ENCODE results near the gene EHD1. TPM values are rescaled to one million over a fixed set of nuclear protein-coding genes. Genes with fewer than 3 reads are reported as not detected.

EHD1 gene
- total RNA-seq, 2 experiments from 2014 or later, result 101 to 153 TPM

DNA sequence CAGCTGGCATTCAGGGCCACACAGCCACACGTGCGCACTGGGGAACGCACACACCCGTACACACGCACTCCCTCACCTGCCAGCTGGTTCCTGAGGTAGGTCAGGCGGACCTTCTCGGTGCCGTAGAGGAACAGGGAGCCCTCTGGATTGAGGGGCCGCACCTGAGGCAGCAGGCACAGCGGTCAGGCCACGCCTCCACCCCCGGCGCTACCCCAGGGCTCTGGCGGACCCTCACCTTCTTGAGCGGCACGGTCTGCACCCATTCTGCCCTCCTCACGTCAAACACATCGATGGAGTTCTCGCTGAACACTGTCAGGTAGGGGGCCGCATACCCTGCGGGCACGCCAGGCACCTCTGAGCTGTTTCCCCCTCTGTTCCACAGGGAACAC, 51.0 kb downstream of the EHD1 start:
- Histone ChIP-seq H3K36me3 (ENCODE audit: insufficient read depth, low read length) (no peaks in the 10 kb centered on the region), H3K4me3 (ENCODE audit: low read depth, low read length, poor library complexity, severe bottlenecking) (no peak overlapping the region), H3K27ac (ENCODE audit: low read depth, low read length, poor library complexity, severe bottlenecking) (no peak overlapping the region), H4K20me1 (ENCODE audit: insufficient read depth, low read length) (no peaks in the 10 kb centered on the region), H2AFZ (ENCODE audit: low read length) (no peak overlapping the region), H3K4me1 (ENCODE audit: insufficient read depth, low read length, poor library complexity, severe bottlenecking) (peaks cover 4% of the 10 kb centered on the region), H3K79me2 (ENCODE audit: insufficient read depth, low read depth, low read length) (no peaks in the 10 kb centered on the region), H3K9me2 (ENCODE audit: insufficient read depth, low read length) (no peaks in the 10 kb centered on the region), H3K9me3 (ENCODE audit: low read length) (no peaks in the 10 kb centered on the region), H3K4me2 (ENCODE audit: low read length) (no peak overlapping the region)
- ChIA-PET POLR2A (no interaction called here), CTCF (ENCODE audit: unreplicated experiment) (interaction anchor here (0.6 kb wide), 1 partner anchor 100 kb away, joined by 5 read pairs; no protein-coding TSS in a partner anchor)
- TF ChIP-seq, protein P1, sequence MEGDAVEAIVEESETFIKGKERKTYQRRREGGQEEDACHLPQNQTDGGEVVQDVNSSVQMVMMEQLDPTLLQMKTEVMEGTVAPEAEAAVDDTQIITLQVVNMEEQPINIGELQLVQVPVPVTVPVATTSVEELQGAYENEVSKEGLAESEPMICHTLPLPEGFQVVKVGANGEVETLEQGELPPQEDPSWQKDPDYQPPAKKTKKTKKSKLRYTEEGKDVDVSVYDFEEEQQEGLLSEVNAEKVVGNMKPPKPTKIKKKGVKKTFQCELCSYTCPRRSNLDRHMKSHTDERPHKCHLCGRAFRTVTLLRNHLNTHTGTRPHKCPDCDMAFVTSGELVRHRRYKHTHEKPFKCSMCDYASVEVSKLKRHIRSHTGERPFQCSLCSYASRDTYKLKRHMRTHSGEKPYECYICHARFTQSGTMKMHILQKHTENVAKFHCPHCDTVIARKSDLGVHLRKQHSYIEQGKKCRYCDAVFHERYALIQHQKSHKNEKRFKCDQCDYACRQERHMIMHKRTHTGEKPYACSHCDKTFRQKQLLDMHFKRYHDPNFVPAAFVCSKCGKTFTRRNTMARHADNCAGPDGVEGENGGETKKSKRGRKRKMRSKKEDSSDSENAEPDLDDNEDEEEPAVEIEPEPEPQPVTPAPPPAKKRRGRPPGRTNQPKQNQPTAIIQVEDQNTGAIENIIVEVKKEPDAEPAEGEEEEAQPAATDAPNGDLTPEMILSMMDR (conservative IDR thresholded peaks at IDR 0.05; ENCODE audit: low read length), result no peak
- no peak for TF ChIP-seq EZH2phosphoT487 (IDR thresholded peaks at IDR 0.05; ENCODE audit: borderline replicate concordance, low read depth, low read length)
- DNase-seq (ENCODE audit: low spot score), result no peak
- no TSS peak for BruUV-seq (replicated peaks)
- intact Hi-C loops (cut with micrococcal nuclease; ENCODE audit: unreplicated experiment), result no loop called here

DNA sequence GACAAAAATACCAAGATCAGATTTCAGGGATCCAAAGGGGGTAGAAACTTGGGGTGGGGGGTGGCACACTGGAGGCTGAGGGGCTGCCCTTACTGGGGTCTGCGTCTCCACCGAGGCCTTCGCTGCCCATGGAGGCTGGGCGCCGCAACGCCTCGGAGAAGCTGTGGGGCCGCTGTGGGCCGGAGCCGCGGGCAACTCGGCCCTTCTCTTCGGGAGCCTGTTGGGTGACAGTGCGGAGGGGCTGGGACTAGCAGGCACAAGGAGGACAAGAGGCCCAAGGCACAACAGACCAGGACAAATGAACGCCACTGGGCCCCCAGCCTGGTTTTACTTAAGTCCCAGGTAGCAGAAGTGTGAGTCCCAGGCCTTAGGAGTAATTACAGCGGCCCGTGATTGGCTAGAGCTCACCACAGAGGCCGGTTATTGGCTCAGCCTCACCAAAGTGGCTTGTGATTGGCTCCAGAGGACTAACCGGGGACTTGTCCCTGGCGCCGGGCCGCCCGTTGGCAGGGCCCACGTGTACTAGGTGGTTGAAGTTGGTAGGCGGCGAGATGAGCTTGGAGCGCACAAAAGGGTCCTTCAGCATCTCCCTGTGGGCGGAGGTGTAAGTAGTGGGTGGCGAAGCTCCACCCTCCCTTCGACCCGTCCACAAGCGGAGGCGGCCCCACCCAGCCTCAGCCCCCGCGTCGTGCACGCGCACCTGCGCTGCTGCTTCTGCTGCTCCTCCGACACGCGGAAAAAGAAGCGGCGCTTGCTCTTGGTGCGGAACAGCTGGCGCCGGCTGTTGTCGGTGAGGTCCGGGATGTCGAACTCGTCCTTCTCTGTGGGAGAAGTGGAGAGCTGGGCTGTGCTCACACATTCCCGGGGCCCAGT, 51.6 kb downstream of the EHD1 start:
- no peaks in the 10 kb centered on the region for H3K36me3 ChIP-seq (ENCODE audit: insufficient read depth, low read length)
- H3K4me1 ChIP-seq (ENCODE audit: insufficient read depth, low read length, poor library complexity, severe bottlenecking), result peaks cover 4% of the 10 kb centered on the region
- H3K4me2 ChIP-seq (ENCODE audit: low read length), result no peak overlapping the region
- H3K79me2 ChIP-seq (ENCODE audit: insufficient read depth, low read depth, low read length), result no peaks in the 10 kb centered on the region
- no peak overlapping the region for H3K4me3 ChIP-seq (ENCODE audit: low read depth, low read length, poor library complexity, severe bottlenecking)
- no peak for TF ChIP-seq EZH2phosphoT487 (IDR thresholded peaks at IDR 0.05; ENCODE audit: borderline replicate concordance, low read depth, low read length)
- TF ChIP-seq, protein P1 (conservative IDR thresholded peaks at IDR 0.05; ENCODE audit: low read length), result no peak
- no peak overlapping the region for H2AFZ ChIP-seq (ENCODE audit: low read length)
- CTCF ChIA-PET (ENCODE audit: unreplicated experiment), result no interaction called here
- H3K9me2 ChIP-seq (ENCODE audit: insufficient read depth, low read length), result no peaks in the 10 kb centered on the region
- DNase-seq (ENCODE audit: low spot score), result no peak
- no peaks in the 10 kb centered on the region for H4K20me1 ChIP-seq (ENCODE audit: insufficient read depth, low read length)
- BruUV-seq (replicated peaks), result no TSS peak
- H3K9me3 ChIP-seq (ENCODE audit: low read length), result no peaks in the 10 kb centered on the region
- POLR2A ChIA-PET, result no interaction called here
- intact Hi-C loops (cut with micrococcal nuclease; ENCODE audit: unreplicated experiment), result no loop called here
- no peak overlapping the region for H3K27ac ChIP-seq (ENCODE audit: low read depth, low read length, poor library complexity, severe bottlenecking)

DNA sequence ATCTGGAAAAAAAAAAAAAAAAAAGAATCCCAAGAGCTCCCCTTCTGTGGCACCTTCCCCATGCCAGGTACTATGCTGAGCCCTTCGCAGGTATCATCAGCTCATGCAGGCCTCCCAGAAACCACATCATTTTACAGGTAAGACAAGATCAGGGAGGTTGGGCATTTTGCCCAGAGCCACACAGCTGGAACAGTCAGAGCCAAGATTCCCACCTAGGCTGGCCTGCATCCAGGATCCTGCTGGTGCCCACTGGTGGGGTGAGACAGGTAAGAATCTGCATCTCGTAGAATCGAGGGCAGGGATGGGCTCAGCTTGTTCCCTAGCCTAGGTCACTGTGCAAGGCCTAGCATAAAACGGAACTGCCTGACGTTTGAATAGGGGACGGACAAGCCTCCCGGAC, 52.4 kb downstream of the EHD1 start:
- peaks cover 4% of the 10 kb centered on the region for H3K4me1 ChIP-seq (ENCODE audit: insufficient read depth, low read length, poor library complexity, severe bottlenecking)
- H2AFZ ChIP-seq (ENCODE audit: low read length), result no peak overlapping the region
- H3K9me3 ChIP-seq (ENCODE audit: low read length), result no peaks in the 10 kb centered on the region
- H3K9me2 ChIP-seq (ENCODE audit: insufficient read depth, low read length), result no peaks in the 10 kb centered on the region
- no peak for DNase-seq (ENCODE audit: low spot score)
- no peaks in the 10 kb centered on the region for H4K20me1 ChIP-seq (ENCODE audit: insufficient read depth, low read length)
- no peaks in the 10 kb centered on the region for H3K79me2 ChIP-seq (ENCODE audit: insufficient read depth, low read depth, low read length)
- ChIA-PET CTCF (ENCODE audit: unreplicated experiment) (no interaction called here), POLR2A (no interaction called here)
- BruUV-seq (replicated peaks), result no TSS peak
- intact Hi-C loops (cut with micrococcal nuclease; ENCODE audit: unreplicated experiment), result no loop called here
- no peak overlapping the region for H3K4me3 ChIP-seq (ENCODE audit: low read depth, low read length, poor library complexity, severe bottlenecking)
- H3K36me3 ChIP-seq (ENCODE audit: insufficient read depth, low read length), result no peaks in the 10 kb centered on the region
- TF ChIP-seq, protein P1 (conservative IDR thresholded peaks at IDR 0.05; ENCODE audit: low read length), result no peak
- no peak for TF ChIP-seq EZH2phosphoT487 (IDR thresholded peaks at IDR 0.05; ENCODE audit: borderline replicate concordance, low read depth, low read length)
- H3K4me2 ChIP-seq (ENCODE audit: low read length), result no peak overlapping the region
- no peak overlapping the region for H3K27ac ChIP-seq (ENCODE audit: low read depth, low read length, poor library complexity, severe bottlenecking)

Measured in OCI-LY7 (cell line).